ENCODE results near the gene ACAA2.

ACAA2 gene

GRCh38 chr18:49761771-49762170, 51.6 kb downstream of the ACAA2 start:
- no peaks in the 10 kb centered on the region for H3K36me3 ChIP-seq
- H3K4me1 ChIP-seq (ENCODE audit: control insufficient read depth in 1 of 2, insufficient read depth in 1 of 2, low read depth in 1 of 2, low read length in 1 of 2), result no peaks in the 10 kb centered on the region
- no peak overlapping the region for H3K4me3 ChIP-seq (ENCODE audit: low read depth in 1 of 2, low read length in 1 of 2)
- no peak overlapping the region for H3K27ac ChIP-seq
- TF ChIP-seq, protein P1, sequence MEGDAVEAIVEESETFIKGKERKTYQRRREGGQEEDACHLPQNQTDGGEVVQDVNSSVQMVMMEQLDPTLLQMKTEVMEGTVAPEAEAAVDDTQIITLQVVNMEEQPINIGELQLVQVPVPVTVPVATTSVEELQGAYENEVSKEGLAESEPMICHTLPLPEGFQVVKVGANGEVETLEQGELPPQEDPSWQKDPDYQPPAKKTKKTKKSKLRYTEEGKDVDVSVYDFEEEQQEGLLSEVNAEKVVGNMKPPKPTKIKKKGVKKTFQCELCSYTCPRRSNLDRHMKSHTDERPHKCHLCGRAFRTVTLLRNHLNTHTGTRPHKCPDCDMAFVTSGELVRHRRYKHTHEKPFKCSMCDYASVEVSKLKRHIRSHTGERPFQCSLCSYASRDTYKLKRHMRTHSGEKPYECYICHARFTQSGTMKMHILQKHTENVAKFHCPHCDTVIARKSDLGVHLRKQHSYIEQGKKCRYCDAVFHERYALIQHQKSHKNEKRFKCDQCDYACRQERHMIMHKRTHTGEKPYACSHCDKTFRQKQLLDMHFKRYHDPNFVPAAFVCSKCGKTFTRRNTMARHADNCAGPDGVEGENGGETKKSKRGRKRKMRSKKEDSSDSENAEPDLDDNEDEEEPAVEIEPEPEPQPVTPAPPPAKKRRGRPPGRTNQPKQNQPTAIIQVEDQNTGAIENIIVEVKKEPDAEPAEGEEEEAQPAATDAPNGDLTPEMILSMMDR (IDR thresholded peaks at IDR 0.05), result no peak
- no peaks in the 10 kb centered on the region for H3K9me3 ChIP-seq
- no peaks in the 10 kb centered on the region for H3K27me3 ChIP-seq

- Histone ChIP-seq H3K4me3 (ENCODE audit: low read depth in 1 of 2, low read length in 1 of 2) (no peak overlapping the region), H3K4me1 (ENCODE audit: control insufficient read depth in 1 of 2, insufficient read depth in 1 of 2, low read depth in 1 of 2, low read length in 1 of 2) (no peaks in the 10 kb centered on the region), H3K36me3 (no peaks in the 10 kb centered on the region), H3K27me3 (no peaks in the 10 kb centered on the region), H3K27ac (no peak overlapping the region), H3K9me3 (no peaks in the 10 kb centered on the region)
- TF ChIP-seq, protein P1 (IDR thresholded peaks at IDR 0.05), result no peak
These were observed 55.1 kb downstream of the ACAA2 start for GRCh38 chr18:49758263-49758610.

DNA sequence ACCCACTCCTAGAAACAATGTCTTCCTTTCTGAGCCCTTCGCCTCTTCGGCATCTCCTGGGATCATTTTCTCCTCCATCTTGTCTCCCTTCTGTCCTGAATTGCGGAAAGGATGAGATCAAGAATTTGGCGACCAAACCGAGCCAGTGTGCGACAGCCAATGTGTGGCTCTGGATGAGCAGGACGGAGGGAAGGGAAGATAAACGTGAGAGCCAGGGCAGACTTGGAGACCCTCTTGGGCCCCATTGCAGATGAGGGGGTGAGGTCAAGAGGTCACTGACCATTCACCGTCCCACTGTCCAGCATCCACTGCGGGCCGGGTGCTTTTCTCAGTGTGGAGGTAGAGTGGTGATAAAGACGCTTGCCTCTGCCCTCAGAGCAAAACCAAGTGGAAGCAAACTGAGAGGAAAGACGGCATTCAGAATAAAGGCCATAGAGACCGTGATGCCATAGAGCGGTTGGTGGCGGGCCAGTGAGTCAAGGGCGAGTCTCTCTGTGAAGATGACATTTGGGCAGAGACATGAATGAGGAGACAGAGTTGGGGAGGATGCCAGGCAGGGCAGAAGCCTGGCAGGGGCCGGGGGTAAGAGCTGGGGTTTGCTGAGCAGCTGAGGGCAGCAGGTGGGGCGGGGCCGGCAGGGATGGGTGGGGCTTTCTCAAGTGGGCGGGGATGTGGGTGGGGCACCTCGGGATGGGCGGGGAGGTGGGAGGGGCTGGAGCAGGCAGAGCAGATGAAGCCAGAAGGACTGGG, 55.6 kb downstream of the ACAA2 start:
- no peaks in the 10 kb centered on the region for H3K4me1 ChIP-seq (ENCODE audit: control insufficient read depth in 1 of 2, insufficient read depth in 1 of 2, low read depth in 1 of 2, low read length in 1 of 2)
- H3K4me3 ChIP-seq (ENCODE audit: low read depth in 1 of 2, low read length in 1 of 2), result no peak overlapping the region
- no peaks in the 10 kb centered on the region for H3K36me3 ChIP-seq
- H3K27ac ChIP-seq, result no peak overlapping the region
- TF ChIP-seq, protein P1 (IDR thresholded peaks at IDR 0.05), result no peak
- H3K9me3 ChIP-seq, result no peaks in the 10 kb centered on the region
- no peaks in the 10 kb centered on the region for H3K27me3 ChIP-seq

- TF ChIP-seq, protein P1 (IDR thresholded peaks at IDR 0.05), result no peak
- H3K36me3 ChIP-seq, result no peaks in the 10 kb centered on the region
- no peaks in the 10 kb centered on the region for H3K27me3 ChIP-seq
- H3K27ac ChIP-seq, result no peak overlapping the region
- H3K9me3 ChIP-seq, result no peaks in the 10 kb centered on the region
- no peak overlapping the region for H3K4me3 ChIP-seq (ENCODE audit: low read depth in 1 of 2, low read length in 1 of 2)
- peaks cover 0 to 6% of the 10 kb centered on the region in 2 experiments for H3K4me1 ChIP-seq (ENCODE audit: control insufficient read depth in 1 of 2, insufficient read depth in 1 of 2, low read depth in 1 of 2, low read length in 1 of 2)
These were observed 56.5 kb downstream of the ACAA2 start for GRCh38 chr18:49756671-49757362.

DNA sequence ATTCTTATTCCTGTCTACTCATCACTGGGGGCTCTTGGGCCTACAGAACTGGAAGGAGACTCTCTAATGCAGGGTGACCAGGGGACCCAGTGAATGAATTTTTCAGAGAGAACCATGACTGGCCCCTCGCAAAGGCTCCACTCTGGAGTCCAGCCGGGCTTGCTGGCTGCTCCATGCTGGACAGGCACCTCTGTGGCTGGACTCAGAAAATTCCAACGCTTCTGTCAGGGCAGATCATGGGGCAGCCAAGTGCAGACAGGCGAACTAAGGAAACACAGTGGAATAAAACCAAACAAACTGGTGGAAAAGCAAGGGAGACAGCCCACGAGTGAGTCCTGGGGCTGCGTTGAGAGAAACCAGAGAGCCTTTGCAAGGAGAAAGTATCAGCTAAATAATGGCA, 57.2 kb downstream of the ACAA2 start:
- TF ChIP-seq, protein P1 (IDR thresholded peaks at IDR 0.05), result no peak
- H3K27me3 ChIP-seq, result no peaks in the 10 kb centered on the region
- H3K9me3 ChIP-seq, result no peaks in the 10 kb centered on the region

More for the DNA sequence above, 57.2 kb downstream of the ACAA2 start:
- peaks cover 0 to 13% of the 10 kb centered on the region in 2 experiments for H3K4me1 ChIP-seq (ENCODE audit: control insufficient read depth in 1 of 2, insufficient read depth in 1 of 2, low read depth in 1 of 2, low read length in 1 of 2)
- no peak overlapping the region for H3K27ac ChIP-seq
- no peaks in the 10 kb centered on the region for H3K36me3 ChIP-seq
- H3K4me3 ChIP-seq (ENCODE audit: low read depth in 1 of 2, low read length in 1 of 2), result no peak overlapping the region

Measured in neutrophil (primary cell).